Activated naive CD4-positive, alpha-beta T cell treated with anti-CD3 and anti-CD28 coated beads, Interleukin-2, amount 50 U/mL, for 72 hours (primary cell): ENCODE results near the gene DAPK2. TPM values are rescaled to one million over a fixed set of nuclear protein-coding genes. Genes with fewer than 3 reads are reported as not detected.

Experiments
- ATAC-seq, 2 donors: fragments of 150-1000 bp; cut with Tn5 transposase; 2 replicates each; pipeline ENCODE4 v1.10.0; 2021; ENCODE audit warnings: mild to moderate bottlenecking in 2 of 2, moderate library complexity in 2 of 2
- DNase-seq, 2 donors: peaks; one replicate each; pipeline ENCODE4 v3.0.0; 2021 to 2022; ENCODE audit warnings: low spot score in 2 of 2
- H3K27ac Mint-ChIP-seq, 2 donors: one replicate each; pipeline ENCODE4 v1.8.0; 2022; ENCODE audit warnings: mild to moderate bottlenecking in 2 of 2, mixed read lengths in 2 of 2
- H3K36me3 Mint-ChIP-seq, 2 donors: one replicate each; pipeline ENCODE4 v1.8.0; 2022; ENCODE audit warnings: mixed read lengths in 2 of 2
- H3K9me3 Mint-ChIP-seq, 2 donors: one replicate each; pipeline ENCODE4 v1.8.0; 2022; ENCODE audit warnings: mixed read lengths in 2 of 2
- total RNA-seq, 2 donors: library from RNA; stranded (reverse); gene quantifications; one replicate each; pipeline ENCODE4 v1.2.3, GENCODE V29; 2022

DAPK2 gene
- total RNA-seq, 2 donors from 2014 or later: 0.62 to 1.0 TPM

- H3K27ac Mint-ChIP-seq: no peak overlapping the region
- DNase-seq (peak; percentile 68 to 75), ATAC-seq (peak; percentile 84 to 94)
- no peaks in the 10 kb centered on the region for H3K36me3 Mint-ChIP-seq
- H3K9me3 Mint-ChIP-seq: no peaks in the 10 kb centered on the region
These were observed 153.4 kb downstream of the DAPK2 start for GRCh38 chr15:63892794-63893441.

DNA sequence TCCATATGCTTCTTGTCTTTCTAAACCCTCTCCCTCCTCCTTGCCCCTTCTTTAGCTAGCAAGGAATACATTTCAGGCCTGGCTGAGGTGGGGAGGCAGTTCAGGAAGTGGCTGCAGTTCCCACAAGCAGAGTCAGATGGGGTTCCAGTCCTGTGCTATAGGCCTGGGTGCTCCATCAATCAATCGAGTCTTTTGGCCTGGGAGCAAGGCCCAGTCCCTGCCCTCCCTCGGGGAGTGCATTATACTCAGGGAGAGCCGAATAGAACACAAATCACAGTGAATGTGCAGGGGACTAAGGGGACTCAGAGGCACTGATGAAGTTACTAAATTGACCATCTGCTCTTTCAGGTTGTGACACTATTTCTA is 154.5 kb downstream of the DAPK2 start:
- H3K36me3 Mint-ChIP-seq: no peaks in the 10 kb centered on the region
- H3K9me3 Mint-ChIP-seq: no peaks in the 10 kb centered on the region
- H3K27ac Mint-ChIP-seq: no peak overlapping the region
- DNase-seq (peak in 1 of 2 donors; percentile 28), ATAC-seq (no peak)

DNA sequence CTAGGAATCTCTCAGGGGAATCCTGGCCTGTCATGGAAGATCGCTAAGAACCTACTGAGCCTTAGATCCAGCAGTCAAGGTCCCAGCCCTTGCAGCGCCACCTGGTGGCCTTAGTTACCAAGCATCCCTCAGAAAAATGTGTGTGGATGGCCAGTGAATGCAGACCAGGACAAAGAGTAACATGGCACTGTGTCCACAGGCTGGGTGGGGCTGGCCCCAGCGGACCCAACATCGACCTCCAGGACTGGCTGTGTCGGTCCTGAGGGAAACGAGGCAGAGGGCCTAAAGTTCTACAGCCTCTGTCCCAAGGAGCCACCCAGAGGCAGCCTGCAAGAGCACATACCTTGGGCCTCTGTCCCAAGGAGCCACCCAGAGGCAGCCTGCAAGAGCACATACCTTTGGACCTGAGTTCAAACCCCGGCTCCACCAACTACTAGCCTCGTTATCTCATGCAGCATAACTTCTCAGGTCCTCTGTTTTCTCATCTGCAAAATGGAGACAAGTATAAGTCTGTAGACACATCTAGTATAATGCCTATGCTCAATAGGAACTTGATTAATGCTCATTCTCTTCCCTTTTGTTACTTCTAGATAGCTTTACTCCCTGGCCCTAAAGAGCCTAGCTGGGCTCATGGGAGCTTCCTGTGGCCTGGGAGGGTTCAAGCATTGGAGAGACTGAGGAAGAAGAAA is 155.1 kb downstream of the DAPK2 start:
- DNase-seq (peak; percentile 80), ATAC-seq (peak; percentile 50 to 51)
- H3K36me3 Mint-ChIP-seq: no peaks in the 10 kb centered on the region
- no peak overlapping the region for H3K27ac Mint-ChIP-seq
- H3K9me3 Mint-ChIP-seq: no peaks in the 10 kb centered on the region

GRCh38 chr15:63890617-63891016 is 155.7 kb downstream of the DAPK2 start:
- Mint-ChIP-seq H3K9me3 (no peaks in the 10 kb centered on the region), H3K27ac (no peak overlapping the region), H3K36me3 (no peaks in the 10 kb centered on the region)
- DNase-seq: peak in 1 of 2 donors; percentile 13
- no peak for ATAC-seq

DNA sequence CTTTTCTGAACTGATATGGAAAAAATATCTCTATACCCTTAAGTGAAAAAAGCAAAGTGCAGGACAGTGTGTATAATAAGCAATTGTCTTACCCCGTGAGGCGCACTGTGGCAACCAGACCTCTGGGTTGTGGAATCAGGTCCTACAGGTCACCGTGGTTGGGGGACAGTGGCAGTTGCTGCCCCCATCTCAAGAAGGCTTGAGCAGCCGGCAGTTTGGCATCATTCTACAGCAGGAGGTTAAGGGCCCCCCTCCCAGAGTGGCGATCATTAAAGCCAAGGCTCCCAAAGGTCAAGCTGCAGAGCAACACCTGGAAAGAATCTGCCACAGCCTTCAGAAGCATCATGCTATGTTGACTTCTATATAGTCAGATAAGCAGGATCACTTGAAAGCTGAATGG is 156.5 kb downstream of the DAPK2 start:
- no peaks in the 10 kb centered on the region for H3K9me3 Mint-ChIP-seq

DNA sequence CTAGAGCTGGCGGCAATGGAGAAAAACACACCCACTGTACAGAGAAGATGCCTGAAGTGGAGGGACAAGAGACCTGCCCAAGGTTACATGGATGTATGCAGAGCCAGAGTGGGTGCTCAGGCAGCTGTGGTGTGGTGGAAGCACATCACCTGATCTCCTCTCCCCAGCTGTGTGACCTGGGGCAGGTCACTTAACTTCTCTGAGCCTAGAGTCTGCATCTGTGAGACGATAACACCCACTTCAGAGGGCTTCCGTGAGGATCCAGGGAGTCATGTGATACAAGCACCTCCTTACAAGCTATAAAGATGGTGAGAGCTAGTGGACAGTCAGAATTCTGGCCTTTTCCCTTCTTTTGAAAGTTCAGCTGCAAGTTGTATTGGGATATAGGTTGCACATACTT is 157.5 kb downstream of the DAPK2 start:
- H3K36me3 Mint-ChIP-seq: no peaks in the 10 kb centered on the region
- H3K27ac Mint-ChIP-seq: peak overlapping the region in 1 of 2 donors; percentile 74
- ATAC-seq: no peak
- DNase-seq: no peak
- H3K9me3 Mint-ChIP-seq: no peaks in the 10 kb centered on the region

More for the DNA sequence above, 156.5 kb downstream of the DAPK2 start:
- no peak overlapping the region for H3K27ac Mint-ChIP-seq
- H3K36me3 Mint-ChIP-seq: no peaks in the 10 kb centered on the region
- DNase-seq (peak in 1 of 2 donors; percentile 42), ATAC-seq (no peak)

- no peak for DNase-seq
- H3K9me3 Mint-ChIP-seq: no peaks in the 10 kb centered on the region
- H3K27ac Mint-ChIP-seq: peak overlapping the region in 1 of 2 donors; percentile 74
- no peak for ATAC-seq
- no peaks in the 10 kb centered on the region for H3K36me3 Mint-ChIP-seq
These were observed 158.1 kb downstream of the DAPK2 start for GRCh38 chr15:63888146-63888545.

GRCh38 chr15:63887630-63888029 is 158.7 kb downstream of the DAPK2 start:
- Mint-ChIP-seq H3K27ac (peak overlapping the region in 1 of 2 donors; percentile 74), H3K9me3 (no peaks in the 10 kb centered on the region), H3K36me3 (no peaks in the 10 kb centered on the region)
- DNase-seq (no peak), ATAC-seq (no peak)

DNA sequence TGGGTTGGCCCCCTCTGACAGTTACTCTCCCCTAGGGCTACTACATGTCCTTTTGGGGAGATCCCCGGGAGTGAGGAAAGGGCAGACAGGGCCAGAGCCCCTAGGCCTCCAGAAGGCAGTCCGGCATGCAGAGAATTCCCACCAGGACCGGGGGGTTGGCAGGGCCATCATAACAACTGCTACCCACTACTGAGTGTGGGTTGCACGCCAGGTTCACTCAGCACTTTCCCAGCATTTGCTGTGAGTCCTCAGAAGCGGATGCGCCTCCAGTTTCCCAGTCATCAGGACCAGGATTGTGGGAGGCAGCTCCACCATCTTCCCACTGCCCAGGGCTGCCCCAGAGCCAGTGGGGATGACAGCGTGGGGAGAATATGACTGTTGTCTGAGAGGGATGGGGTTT is 161.3 kb downstream of the DAPK2 start:
- Mint-ChIP-seq H3K9me3 (no peaks in the 10 kb centered on the region), H3K27ac (no peak overlapping the region), H3K36me3 (no peaks in the 10 kb centered on the region)
- ATAC-seq (no peak), DNase-seq (no peak)

DNA sequence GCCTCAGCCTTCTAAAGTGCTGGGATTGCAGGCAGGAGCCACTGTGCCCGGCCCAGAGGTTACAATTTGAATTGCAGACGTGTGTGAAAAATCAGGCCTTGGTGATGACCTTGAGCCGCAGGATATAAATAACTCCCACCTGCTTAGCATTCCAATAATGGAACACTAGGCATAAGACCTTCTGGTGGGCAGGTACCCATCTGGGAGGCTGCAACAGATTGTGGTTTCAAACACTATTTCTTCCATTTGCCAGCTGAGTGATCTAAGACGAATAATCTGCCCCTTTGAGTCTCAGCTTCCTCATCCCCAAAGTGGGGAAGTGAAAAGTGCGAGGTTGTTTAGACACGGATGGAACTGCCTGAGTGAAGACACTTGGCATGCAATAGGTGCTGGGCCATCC is 164.9 kb downstream of the DAPK2 start:
- Mint-ChIP-seq H3K36me3 (no peaks in the 10 kb centered on the region), H3K9me3 (no peaks in the 10 kb centered on the region), H3K27ac (peak overlapping the region in 1 of 2 donors; percentile 58)
- DNase-seq (no peak), ATAC-seq (no peak)

GRCh38 chr15:63880744-63881143 is 165.5 kb downstream of the DAPK2 start:
- Mint-ChIP-seq H3K36me3 (no peaks in the 10 kb centered on the region), H3K27ac (no peak overlapping the region), H3K9me3 (no peaks in the 10 kb centered on the region)
- ATAC-seq (peak in 1 of 2 donors; percentile 45), DNase-seq (no peak)

DNA sequence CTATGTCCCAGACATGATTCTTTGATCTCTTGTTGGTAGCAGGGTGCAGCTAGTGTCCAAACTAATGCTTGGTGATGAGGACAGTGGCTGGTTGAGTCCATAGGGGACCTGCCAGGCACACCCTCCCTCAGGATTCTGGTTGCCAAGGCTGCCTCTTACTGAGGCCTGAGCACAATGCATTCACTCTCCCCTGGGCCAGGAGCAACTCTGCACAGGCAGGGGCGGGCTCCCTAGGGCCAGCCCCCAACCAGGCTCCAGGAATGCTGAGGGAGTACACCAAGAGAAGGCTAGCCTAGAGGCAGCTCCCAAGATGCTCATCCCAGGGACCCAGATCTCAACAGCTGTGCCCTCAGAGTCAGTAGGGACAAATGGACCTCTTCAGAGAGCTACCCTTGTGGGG is 166.3 kb downstream of the DAPK2 start:
- H3K36me3 Mint-ChIP-seq: no peaks in the 10 kb centered on the region
- DNase-seq (no peak), ATAC-seq (no peak)
- no peak overlapping the region for H3K27ac Mint-ChIP-seq
- H3K9me3 Mint-ChIP-seq: no peaks in the 10 kb centered on the region

GRCh38 chr15:63879211-63879610 is 167.1 kb downstream of the DAPK2 start:
- no peak for DNase-seq
- Mint-ChIP-seq H3K9me3 (no peaks in the 10 kb centered on the region), H3K36me3 (no peaks in the 10 kb centered on the region), H3K27ac (no peak overlapping the region)
- no peak for ATAC-seq

GRCh38 chr15:63877713-63878271 is 168.5 kb downstream of the DAPK2 start:
- no peak for ATAC-seq
- peaks cover 0 to 3% of the 10 kb centered on the region in 2 donors for H3K36me3 Mint-ChIP-seq
- no peak for DNase-seq
- peaks cover 0 to 3% of the 10 kb centered on the region in 2 donors for H3K9me3 Mint-ChIP-seq
- no peak overlapping the region for H3K27ac Mint-ChIP-seq

DNA sequence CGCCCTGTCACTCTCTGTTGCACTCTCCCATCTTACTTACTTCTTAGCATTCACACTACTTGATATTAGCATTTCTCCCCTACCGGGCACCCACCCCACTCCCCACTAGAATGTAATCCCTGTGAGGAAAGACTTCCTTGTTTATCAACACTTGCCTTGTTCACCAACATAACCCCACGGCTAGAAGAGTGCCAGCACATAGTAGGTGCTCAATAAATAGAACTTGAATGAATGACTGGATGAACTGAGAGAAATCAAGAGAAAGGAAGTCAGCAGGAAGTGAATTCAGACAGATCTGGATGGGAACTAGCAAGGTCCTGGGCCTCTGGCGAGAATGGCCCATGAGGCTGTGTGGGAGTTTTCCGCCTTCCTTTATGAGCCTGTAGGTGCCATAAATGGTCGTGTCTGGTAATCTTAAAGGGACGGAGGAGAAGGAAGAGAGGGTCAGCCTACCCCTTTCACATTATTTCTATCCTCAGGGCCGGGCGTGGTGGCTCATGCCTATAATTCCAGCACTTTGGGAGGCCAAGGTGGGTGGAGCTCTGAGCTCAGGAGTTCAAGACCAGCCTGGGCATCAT is 170.1 kb downstream of the DAPK2 start:
- H3K9me3 Mint-ChIP-seq: peaks cover 0 to 5% of the 10 kb centered on the region in 2 donors
- peaks cover 0 to 6% of the 10 kb centered on the region in 2 donors for H3K36me3 Mint-ChIP-seq
- DNase-seq (no peak), ATAC-seq (no peak)
- H3K27ac Mint-ChIP-seq: no peak overlapping the region

GRCh38 chr15:63874616-63875015 is 171.7 kb downstream of the DAPK2 start:
- H3K27ac Mint-ChIP-seq: no peak overlapping the region
- H3K9me3 Mint-ChIP-seq: peaks cover 0 to 5% of the 10 kb centered on the region in 2 donors
- no peak for ATAC-seq
- no peak for DNase-seq
- peaks cover 0 to 6% of the 10 kb centered on the region in 2 donors for H3K36me3 Mint-ChIP-seq

DNA sequence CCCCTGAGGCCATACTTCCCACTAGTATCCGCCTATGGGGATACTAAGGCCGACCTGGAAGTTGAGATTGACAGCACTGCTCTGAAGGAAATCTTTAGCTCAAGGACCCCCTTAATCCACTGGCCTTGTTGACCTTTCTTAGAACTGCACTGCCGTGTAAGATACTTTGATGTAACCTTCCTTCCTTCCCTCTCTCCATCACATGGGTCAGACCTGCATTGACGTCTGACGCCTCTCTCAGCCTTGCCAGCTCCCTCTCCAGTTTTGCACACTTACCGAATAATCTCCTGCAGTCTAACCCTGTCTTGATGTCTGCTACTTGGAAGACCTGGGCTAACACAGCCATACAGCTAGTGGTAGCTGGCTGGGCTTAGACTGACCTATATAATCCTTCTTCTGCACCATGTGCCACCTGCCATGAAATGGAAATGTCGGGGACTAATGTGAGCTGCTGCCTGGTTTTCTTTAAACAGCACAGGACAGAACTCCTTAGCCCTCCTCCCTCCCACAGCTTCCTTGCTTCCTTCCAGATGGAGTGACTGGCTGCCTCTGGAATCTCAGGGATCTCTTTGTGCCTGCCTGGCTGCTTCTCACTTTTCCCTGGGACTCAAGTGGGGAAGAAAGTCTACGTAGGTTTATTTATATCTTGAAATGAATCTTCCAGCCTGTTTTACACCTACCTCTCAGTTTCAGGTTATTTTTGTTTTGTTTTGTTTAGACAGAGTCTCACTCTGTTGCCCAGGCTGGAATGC is 173.3 kb downstream of the DAPK2 start:
- H3K9me3 Mint-ChIP-seq: peaks cover 0 to 5% of the 10 kb centered on the region in 2 donors
- DNase-seq: no peak
- H3K27ac Mint-ChIP-seq: peak overlapping the region in 1 of 2 donors; percentile 56
- H3K36me3 Mint-ChIP-seq: peaks cover 0 to 6% of the 10 kb centered on the region in 2 donors
- ATAC-seq: no peak
